Measurements from ENCODE around the gene FGF19.

The FGF19 gene, protein sequence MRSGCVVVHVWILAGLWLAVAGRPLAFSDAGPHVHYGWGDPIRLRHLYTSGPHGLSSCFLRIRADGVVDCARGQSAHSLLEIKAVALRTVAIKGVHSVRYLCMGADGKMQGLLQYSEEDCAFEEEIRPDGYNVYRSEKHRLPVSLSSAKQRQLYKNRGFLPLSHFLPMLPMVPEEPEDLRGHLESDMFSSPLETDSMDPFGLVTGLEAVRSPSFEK

GRCh38 chr11:69703768-69704507 lies at the start of gene FGF19:
FGF19 (minus strand) TSS chr11:69704022; CDS start chr11:69703876, 146 bp downstream.
- peaks cover 67% of the 10 kb centered on the region for H3K27me3 ChIP-seq (ENCODE audit: control insufficient read depth, insufficient read depth, low read length)
- no peaks in the 10 kb centered on the region for H3K9me3 ChIP-seq (ENCODE audit: control insufficient read depth, low read length)
- H3K36me3 ChIP-seq (ENCODE audit: control insufficient read depth, insufficient read depth, low read length): no peaks in the 10 kb centered on the region
- no peak within 1 kb of the TSS for H3K4me3 ChIP-seq (ENCODE audit: low read length)
- H3K9ac ChIP-seq (ENCODE audit: low read length): no peak within 1 kb of the TSS
- H3K4me1 ChIP-seq (ENCODE audit: control insufficient read depth, insufficient read depth, low read length): peaks cover 11% of the 10 kb centered on the region

DNA sequence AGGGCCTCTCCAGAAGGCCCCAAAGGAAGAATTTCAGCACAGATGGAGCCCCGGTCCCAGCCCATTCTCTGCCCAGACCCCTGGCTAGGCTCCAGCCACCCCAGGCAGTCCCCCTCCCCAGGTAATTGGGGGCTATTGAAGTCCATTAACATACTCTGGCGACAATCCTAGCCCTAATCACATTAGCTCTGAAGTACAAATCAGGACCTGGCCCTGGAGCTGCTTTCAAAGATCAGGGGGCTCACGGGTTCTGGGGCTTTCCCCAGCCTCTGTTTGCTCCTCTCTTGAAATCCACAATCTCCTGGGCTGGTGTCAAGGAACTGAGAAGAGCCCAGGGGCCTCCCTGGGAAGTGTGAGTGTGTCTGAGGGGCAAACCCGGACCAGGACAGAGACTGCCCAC lies 49.1 kb upstream of the FGF19 start:
- Histone ChIP-seq H3K4me3 (ENCODE audit: low read length) (no peak overlapping the region), H3K4me1 (ENCODE audit: control insufficient read depth, insufficient read depth, low read length) (no peaks in the 10 kb centered on the region), H3K9ac (ENCODE audit: low read length) (no peak overlapping the region), H3K27me3 (ENCODE audit: control insufficient read depth, insufficient read depth, low read length) (peaks cover 11% of the 10 kb centered on the region), H3K36me3 (ENCODE audit: control insufficient read depth, insufficient read depth, low read length) (no peaks in the 10 kb centered on the region), H3K9me3 (ENCODE audit: control insufficient read depth, low read length) (no peaks in the 10 kb centered on the region)

GRCh38 chr11:69750875-69751597 lies 47.2 kb upstream of the FGF19 start:
- H3K9me3 ChIP-seq (ENCODE audit: control insufficient read depth, low read length): no peaks in the 10 kb centered on the region
- H3K9ac ChIP-seq (ENCODE audit: low read length): no peak overlapping the region
- no peaks in the 10 kb centered on the region for H3K4me1 ChIP-seq (ENCODE audit: control insufficient read depth, insufficient read depth, low read length)

GRCh38 chr11:69750108-69750850 lies 46.5 kb upstream of the FGF19 start:
- Histone ChIP-seq H3K9ac (ENCODE audit: low read length) (no peak overlapping the region), H3K36me3 (ENCODE audit: control insufficient read depth, insufficient read depth, low read length) (no peaks in the 10 kb centered on the region), H3K4me1 (ENCODE audit: control insufficient read depth, insufficient read depth, low read length) (no peaks in the 10 kb centered on the region), H3K9me3 (ENCODE audit: control insufficient read depth, low read length) (no peaks in the 10 kb centered on the region), H3K27me3 (ENCODE audit: control insufficient read depth, insufficient read depth, low read length) (peaks cover 15% of the 10 kb centered on the region), H3K4me3 (ENCODE audit: low read length) (no peak overlapping the region)

More at GRCh38 chr11:69750875-69751597, 47.2 kb upstream of the FGF19 start:
- H3K36me3 ChIP-seq (ENCODE audit: control insufficient read depth, insufficient read depth, low read length): no peaks in the 10 kb centered on the region
- H3K27me3 ChIP-seq (ENCODE audit: control insufficient read depth, insufficient read depth, low read length): peaks cover 15% of the 10 kb centered on the region
- no peak overlapping the region for H3K4me3 ChIP-seq (ENCODE audit: low read length)

DNA sequence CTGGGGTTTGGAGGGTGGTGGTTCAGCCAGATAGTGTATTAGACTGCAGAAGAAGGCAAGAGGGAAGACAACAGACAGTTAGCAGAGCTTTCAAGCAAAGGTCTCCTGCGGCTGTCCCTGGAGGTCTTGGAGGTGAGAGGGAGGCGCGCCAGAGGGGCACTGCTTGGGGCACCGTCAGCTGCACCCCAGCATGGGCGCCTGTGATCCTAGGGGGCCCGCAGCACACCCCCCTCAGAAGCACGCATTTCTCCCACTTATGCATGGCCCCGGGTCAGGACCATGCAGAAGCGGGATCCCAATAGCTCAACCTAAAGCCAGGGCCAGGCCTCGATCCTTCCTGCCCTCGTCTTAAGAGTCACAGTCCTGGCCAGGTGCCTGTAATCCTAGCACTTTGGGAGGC lies 44.8 kb upstream of the FGF19 start:
- Histone ChIP-seq H3K36me3 (ENCODE audit: control insufficient read depth, insufficient read depth, low read length) (no peaks in the 10 kb centered on the region), H3K4me3 (ENCODE audit: low read length) (no peak overlapping the region), H3K9me3 (ENCODE audit: control insufficient read depth, low read length) (no peaks in the 10 kb centered on the region), H3K9ac (ENCODE audit: low read length) (no peak overlapping the region), H3K4me1 (ENCODE audit: control insufficient read depth, insufficient read depth, low read length) (no peaks in the 10 kb centered on the region), H3K27me3 (ENCODE audit: control insufficient read depth, insufficient read depth, low read length) (peaks cover 15% of the 10 kb centered on the region)

DNA sequence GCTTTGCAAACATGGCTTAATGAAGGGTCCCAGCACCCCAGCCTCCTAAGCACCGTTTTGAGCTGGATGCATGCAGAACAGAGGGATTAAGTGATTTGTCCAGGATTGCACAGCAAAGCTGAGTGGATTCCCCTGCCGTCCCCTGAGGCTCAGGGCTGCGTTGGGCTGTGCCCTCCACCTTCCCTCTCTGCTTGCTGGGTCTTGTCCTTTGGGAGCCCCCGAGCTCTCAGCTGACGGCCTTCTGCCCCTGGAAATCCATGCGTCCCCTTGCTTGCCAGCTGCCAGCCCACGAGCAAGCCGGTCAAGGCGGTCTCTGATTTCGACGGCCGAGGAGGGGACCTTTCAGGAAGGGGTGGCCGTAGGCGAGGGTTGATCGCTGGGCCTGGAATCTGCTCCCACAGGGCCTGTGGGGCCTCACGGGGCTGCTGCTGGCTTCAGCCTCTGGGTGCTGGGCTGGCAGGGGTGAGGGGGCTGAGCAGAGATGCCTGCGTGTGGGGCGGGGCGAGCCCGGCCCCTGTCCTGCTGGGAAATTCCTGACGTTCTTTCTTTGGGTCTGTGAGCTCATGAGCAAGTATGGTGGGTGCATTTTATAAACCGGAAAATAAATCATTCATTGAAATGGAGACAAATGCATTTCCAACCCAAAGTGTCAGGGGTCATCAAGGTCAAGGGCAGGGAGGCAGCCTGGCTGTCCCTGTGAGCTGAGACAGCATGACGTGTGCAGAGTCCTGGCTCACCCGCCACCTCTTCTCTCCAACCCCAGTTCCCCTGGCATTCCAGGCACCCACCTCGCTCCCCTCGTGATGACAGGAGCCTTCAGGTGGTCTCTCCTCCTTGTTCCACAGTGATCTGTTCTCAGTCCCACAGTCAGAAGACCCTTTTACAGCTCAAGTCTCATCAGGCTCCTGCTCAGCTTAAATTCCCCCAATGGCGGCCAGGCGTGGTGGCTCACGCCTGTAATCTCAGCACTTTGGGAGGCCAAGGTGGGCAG lies 43.2 kb upstream of the FGF19 start:
- Histone ChIP-seq H3K27me3 (ENCODE audit: control insufficient read depth, insufficient read depth, low read length) (peaks cover 8% of the 10 kb centered on the region), H3K4me3 (ENCODE audit: low read length) (no peak overlapping the region), H3K9me3 (ENCODE audit: control insufficient read depth, low read length) (no peaks in the 10 kb centered on the region), H3K9ac (ENCODE audit: low read length) (no peak overlapping the region), H3K4me1 (ENCODE audit: control insufficient read depth, insufficient read depth, low read length) (no peaks in the 10 kb centered on the region), H3K36me3 (ENCODE audit: control insufficient read depth, insufficient read depth, low read length) (no peaks in the 10 kb centered on the region)

- Histone ChIP-seq H3K27me3 (ENCODE audit: control insufficient read depth, insufficient read depth, low read length) (peaks cover 8% of the 10 kb centered on the region), H3K4me3 (ENCODE audit: low read length) (no peak overlapping the region), H3K9me3 (ENCODE audit: control insufficient read depth, low read length) (no peaks in the 10 kb centered on the region), H3K36me3 (ENCODE audit: control insufficient read depth, insufficient read depth, low read length) (no peaks in the 10 kb centered on the region), H3K9ac (ENCODE audit: low read length) (no peak overlapping the region), H3K4me1 (ENCODE audit: control insufficient read depth, insufficient read depth, low read length) (no peaks in the 10 kb centered on the region)
These were observed 42.3 kb upstream of the FGF19 start for GRCh38 chr11:69746140-69746539.

DNA sequence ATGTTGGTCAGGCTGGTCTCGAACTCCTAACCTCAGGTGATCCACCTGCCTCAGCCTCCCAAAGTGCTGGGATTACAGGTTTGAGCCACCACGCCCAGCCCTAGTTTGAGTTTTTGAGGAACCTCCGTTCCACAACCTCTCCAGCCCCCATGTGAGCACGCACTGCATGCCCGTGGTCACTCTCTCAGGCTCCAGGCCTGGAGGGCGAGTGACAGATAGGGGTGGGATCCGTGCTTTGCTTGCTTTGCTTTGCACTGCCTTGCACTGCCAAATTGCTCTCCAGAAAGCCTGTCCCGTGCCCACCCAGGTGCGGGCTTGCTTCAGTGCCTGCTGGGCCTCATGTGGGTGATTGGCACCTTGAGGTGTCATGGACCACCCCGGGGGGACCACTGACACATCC lies 41.4 kb upstream of the FGF19 start:
- H3K4me3 ChIP-seq (ENCODE audit: low read length): no peak overlapping the region
- H3K4me1 ChIP-seq (ENCODE audit: control insufficient read depth, insufficient read depth, low read length): no peaks in the 10 kb centered on the region
- H3K9me3 ChIP-seq (ENCODE audit: control insufficient read depth, low read length): no peaks in the 10 kb centered on the region
- H3K36me3 ChIP-seq (ENCODE audit: control insufficient read depth, insufficient read depth, low read length): no peaks in the 10 kb centered on the region
- no peak overlapping the region for H3K9ac ChIP-seq (ENCODE audit: low read length)
- H3K27me3 ChIP-seq (ENCODE audit: control insufficient read depth, insufficient read depth, low read length): peaks cover 4% of the 10 kb centered on the region

- peaks cover 4% of the 10 kb centered on the region for H3K27me3 ChIP-seq (ENCODE audit: control insufficient read depth, insufficient read depth, low read length)
- H3K36me3 ChIP-seq (ENCODE audit: control insufficient read depth, insufficient read depth, low read length): no peaks in the 10 kb centered on the region
- no peak overlapping the region for H3K9ac ChIP-seq (ENCODE audit: low read length)
- no peaks in the 10 kb centered on the region for H3K9me3 ChIP-seq (ENCODE audit: control insufficient read depth, low read length)
- H3K4me1 ChIP-seq (ENCODE audit: control insufficient read depth, insufficient read depth, low read length): no peaks in the 10 kb centered on the region
- H3K4me3 ChIP-seq (ENCODE audit: low read length): no peak overlapping the region
These were observed 40.6 kb upstream of the FGF19 start for GRCh38 chr11:69744435-69744834.

DNA sequence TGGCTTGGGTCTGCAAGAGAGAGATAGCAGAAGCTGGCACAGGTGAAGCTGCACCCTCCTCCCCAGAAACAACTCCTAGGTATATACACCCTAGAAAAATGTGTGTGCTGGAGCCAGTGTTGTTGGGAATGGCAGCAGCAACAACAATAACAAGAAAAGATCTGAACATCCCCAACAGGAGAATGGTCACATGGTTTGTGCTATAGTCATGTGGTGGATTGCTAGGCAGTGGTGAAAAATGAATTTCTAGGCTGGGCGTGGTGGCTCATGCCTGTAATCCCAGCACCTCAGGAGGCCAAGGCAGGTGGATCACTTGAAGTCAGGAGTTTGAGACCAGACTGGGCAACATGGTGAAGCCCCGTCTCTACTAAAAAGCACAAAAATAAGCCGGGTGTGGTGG lies 31.0 kb upstream of the FGF19 start:
- no peak overlapping the region for H3K4me3 ChIP-seq (ENCODE audit: low read length)
- H3K4me1 ChIP-seq (ENCODE audit: control insufficient read depth, insufficient read depth, low read length): no peaks in the 10 kb centered on the region
- H3K9me3 ChIP-seq (ENCODE audit: control insufficient read depth, low read length): no peaks in the 10 kb centered on the region
- no peak overlapping the region for H3K9ac ChIP-seq (ENCODE audit: low read length)
- H3K36me3 ChIP-seq (ENCODE audit: control insufficient read depth, insufficient read depth, low read length): no peaks in the 10 kb centered on the region
- H3K27me3 ChIP-seq (ENCODE audit: control insufficient read depth, insufficient read depth, low read length): no peaks in the 10 kb centered on the region

GRCh38 chr11:69734367-69734766 lies 30.5 kb upstream of the FGF19 start:
- Histone ChIP-seq H3K36me3 (ENCODE audit: control insufficient read depth, insufficient read depth, low read length) (no peaks in the 10 kb centered on the region), H3K27me3 (ENCODE audit: control insufficient read depth, insufficient read depth, low read length) (no peaks in the 10 kb centered on the region), H3K9ac (ENCODE audit: low read length) (no peak overlapping the region), H3K9me3 (ENCODE audit: control insufficient read depth, low read length) (no peaks in the 10 kb centered on the region), H3K4me3 (ENCODE audit: low read length) (no peak overlapping the region), H3K4me1 (ENCODE audit: control insufficient read depth, insufficient read depth, low read length) (no peaks in the 10 kb centered on the region)
